ENCODE data around the gene NDUFV1.
A peak's percentile ranks its signal among the peaks of the same experiment; 100 is the strongest.
"Not testable (repeated sequence)": the region's sequence is repeated elsewhere in the genome, so short reads cannot be mapped to it uniquely, and the experiment has no call there.

NDUFV1 gene

DNA sequence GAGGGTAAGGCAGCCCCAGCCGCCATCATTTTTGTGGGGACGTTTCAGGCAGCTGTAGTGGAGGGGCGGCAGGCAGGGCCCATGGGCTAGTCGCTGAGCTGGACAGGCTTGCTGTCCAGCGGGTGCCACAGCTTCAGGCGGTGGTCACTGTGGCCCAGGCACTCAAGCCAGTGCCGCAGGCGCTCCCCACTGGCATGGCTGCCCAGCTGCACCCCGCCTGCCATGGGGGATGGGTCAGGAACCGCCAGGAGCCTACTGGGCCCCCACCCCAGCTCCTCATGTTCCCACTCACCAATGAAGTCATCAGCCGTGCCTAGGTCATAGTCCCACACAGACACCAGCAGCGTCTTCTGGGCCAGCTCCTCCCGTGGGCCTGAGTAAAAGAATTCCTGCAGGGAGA is 6.0 kb downstream of the NDUFV1 start:
- DNase-seq, result no peak

DNA sequence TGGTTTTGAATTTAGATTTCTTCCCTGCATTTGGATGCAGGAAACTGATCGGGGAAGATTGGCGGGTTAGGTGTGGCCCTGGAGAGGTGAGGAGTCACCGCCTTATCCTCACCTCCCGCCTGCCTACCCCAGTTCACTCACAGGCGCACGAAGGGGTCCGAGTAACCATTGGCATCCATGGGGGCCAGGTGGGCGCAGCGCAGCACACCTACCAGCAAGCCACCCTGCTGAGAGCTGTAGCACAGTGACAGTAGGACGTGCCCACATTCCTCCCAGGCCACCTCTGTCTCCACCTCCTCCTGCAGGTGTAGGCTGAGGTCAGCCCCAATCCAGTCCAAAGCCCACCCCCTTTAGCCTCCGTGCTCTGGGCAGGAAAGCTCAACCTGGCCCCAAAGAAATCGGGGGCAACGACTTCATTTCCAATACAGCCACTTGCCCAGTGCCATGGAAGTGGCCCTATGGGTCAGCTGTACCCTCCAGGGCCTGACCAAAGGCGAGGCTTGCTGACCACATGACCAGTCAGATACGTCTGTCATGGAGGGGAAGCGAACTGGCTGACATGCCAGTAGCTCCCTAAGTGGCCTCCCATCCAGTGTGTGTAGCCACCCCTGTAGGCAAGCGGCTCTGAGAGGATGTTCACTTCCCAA is 6.7 kb downstream of the NDUFV1 start:
- no peak for DNase-seq

DNA sequence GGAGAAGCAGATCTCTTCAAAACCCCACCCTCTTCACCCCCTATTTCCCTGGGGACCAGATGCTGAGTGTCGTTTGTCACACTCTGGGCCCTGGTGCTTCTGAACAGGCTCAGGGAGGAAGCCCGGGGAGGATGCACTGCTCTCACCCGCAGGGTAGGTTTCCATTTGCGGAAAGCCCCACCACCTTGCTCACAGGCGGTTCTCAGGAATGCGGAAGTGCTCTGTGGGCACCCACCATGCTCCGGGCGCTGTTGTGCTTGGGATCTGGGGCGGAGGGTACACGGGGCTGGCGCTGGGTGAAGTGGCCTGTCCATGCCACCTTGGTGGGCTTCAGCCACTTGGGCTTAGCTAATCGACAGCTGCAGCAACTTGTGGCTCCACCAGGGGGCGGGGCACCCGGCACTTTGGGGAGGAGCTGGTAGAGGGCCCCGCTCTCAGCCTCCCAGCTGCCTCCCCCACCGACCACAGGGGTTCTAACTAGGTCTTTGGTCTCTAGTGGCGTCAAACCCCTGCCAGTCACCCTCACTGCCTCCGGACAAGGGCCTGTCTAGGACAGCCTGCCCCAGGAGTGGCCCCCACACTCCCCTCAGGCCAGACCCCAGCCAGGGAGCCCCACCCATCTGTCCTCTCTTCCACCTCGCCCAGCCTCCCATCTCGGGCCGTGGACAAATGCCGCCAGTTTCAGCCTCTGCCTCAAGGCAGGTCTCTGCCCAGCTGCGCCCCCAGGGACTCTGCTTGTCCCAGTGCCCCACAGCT is 7.4 kb downstream of the NDUFV1 start:
- peak; percentile 31 for DNase-seq

DNA sequence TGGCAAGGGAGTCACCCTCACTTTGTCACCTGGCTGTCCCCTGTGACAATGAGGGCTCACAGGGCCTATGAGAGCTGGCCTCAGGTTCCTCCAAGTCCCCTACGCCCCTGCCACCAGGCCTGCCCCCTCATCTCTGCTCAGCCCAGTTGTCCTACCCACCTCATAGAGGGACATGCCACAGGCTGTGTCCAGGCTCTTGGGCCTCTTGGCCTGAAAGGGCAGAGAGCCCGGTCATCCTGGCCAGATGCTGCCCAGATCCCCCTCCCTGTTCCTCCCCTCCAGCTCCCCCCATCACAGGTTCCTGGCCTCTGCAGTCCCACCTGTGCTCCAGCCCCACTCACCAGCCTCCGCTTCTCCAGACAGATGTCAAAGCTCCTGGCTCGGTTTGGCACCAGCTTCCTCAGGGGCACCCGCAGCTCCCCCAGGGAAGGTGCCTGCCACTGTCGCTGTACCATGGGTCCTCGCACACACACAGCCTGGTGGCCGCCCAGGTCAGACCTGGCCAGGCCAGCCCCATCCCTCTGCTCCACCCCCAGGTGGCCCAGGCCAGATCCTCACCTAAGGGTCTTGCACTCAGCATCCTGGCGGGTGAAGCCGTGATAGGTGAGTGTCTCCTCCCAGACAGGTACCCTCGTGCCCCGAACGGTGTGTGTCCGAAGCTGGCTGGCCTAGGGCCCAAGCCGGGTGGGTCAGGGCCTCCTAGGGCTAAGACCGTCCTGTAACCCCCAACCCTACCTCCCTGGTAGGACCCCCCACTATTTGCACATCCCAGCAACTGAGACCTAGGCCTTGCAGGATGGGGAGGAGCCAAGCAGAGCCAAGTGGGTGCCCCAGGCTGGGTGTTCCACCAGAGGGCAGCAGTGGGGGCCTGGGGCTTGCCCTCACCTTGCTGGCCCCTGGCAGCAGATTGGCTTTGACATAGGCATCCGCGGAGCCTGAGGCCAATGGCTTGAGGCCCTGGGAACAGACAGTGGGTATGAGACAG is 8.3 kb downstream of the NDUFV1 start:
- peak; percentile 18 for DNase-seq

DNA sequence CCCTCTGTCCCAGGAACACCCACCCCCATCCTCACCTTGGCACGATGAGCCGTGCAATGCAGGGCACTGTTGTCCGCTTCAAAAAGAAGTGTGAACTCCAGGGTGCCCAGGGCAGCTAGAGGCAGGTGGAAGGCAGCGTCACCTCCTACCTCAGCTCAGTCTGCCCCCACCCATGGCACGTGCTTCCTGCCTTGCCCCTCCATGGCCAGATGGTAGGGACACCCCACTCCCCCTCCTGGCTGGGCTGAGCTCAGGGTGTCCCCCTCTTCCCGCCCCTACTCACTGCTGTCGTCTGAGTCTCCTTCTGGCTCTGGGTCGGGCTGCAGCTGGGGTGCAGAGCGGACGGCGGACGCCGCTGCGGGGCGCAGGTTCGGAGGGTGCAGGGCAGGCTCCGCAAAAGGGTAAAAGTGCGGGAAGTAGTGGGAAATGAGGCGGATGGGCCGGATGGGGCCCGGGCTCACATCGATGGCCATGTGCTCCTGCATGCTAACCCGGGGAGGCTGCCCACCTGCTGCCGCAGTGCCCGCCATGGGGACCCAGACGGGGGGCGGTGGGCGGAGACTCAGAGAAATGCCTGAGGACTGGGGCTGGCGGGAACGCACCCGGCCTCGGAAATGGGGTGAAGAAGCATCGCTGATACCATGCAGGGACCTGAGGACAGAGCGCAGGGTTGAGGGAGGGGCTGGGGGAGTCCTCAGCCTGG is 9.1 kb downstream of the NDUFV1 start:
- no peak for DNase-seq

DNA sequence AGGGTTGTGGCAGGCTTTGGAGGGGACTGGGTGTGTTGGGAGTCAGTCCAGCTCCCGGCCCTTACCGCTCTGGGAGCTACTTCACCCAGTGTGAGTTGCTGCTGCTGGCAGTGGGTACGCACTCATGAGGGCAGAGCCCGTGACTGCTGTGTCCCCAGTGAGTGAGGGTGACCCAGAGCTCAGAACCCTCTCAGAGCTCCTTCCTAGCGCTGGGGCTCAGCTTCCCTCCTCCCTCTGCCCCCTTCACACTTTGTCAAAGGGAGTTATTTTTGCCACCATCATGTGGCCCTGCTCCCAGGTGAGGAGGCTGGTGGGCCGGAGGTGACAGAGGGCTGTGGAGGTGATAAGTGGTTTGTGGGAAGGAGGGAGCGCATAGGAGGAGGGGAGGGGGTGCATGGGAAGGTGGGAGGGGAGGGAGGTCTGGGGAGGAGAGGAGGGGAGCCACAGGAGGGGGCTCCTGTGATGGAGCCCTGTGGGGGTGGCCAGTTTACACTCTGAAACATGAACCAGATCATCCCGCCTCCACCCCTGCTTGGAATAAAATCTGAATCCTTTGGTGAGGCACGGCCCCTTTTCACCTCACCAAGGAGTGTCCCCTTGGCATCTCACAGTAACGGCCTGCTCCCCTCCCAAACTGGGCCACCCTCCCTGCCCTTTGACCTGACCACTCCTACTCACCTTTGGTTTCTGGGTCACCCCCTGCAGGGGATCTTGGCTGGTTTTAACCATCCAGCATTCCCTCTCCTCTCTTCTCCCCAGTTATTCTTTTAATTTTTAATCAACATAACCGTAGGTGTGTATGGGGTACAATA is 9.9 kb downstream of the NDUFV1 start:
- DNase-seq, result no peak

DNA sequence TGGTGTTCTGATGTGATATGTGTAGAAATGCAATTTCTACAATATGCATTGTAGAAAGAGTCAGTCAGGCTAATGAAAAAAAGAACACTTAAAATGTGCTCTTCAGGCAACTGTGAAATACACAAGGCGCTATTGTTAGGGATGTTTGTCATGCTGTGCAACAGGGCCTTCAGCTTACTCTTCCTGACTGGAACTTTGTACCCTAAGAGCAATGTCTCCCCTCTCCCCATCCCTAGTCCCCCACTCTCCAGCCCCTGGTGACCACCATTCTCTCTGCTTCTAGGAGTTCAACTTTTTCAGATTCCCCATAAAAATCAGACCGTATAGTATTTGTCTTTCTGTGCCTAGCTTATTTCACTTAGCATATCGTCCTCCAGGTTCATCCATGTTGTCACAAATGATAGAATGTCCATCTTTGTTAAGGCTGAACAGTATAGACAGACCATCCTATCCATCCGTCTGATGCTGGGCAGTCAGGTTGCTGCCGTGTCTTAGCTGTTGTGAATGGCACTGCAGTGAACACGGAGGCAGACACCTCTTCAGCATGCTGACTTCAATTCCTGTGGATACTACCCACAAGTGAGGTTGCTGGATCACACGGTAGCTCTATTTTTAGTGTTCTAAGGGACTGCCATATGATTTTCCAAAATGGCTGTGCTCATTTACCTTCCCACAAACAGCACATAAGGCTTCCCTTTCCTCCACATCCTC is 10.7 kb downstream of the NDUFV1 start:
- DNase-seq, result no peak

DNA sequence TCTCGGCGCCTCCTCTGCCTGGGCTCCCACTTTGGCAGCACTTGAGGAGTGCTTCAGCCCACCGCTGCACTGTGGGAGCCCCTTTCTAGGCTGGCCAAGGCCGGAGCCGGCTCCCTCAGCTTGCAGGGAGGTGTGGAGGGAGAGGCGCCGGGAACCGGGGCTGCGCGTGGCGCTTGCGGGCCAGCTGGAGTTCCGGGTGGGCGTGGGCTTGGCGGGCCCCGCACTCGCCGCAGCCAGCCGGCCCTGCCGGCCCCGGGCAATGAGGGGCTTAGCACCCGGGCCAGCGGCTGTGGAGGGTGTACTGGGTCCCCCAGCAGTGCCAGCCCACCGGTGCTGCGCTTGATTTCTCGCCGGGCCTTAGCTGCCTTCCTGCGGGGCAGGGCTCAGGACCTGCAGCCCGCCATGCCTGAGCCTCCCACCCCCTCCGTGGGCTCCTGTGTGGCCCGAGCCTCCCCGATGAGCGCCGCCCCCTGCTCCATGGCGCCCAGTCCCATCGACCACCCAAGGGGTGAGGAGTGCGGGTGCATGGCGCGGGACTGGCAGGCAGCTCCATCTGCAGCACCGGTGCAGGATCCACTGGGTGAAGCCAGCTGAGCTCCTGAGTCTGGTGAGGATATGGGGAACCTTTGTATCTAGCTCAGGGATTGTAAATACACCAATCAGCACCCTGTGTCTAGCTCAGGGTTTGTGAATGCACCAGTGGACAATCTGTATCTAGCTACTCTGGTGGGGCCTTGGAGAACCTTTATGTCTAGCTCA is 12.3 kb downstream of the NDUFV1 start:
- not testable (repeated sequence) for DNase-seq

DNA sequence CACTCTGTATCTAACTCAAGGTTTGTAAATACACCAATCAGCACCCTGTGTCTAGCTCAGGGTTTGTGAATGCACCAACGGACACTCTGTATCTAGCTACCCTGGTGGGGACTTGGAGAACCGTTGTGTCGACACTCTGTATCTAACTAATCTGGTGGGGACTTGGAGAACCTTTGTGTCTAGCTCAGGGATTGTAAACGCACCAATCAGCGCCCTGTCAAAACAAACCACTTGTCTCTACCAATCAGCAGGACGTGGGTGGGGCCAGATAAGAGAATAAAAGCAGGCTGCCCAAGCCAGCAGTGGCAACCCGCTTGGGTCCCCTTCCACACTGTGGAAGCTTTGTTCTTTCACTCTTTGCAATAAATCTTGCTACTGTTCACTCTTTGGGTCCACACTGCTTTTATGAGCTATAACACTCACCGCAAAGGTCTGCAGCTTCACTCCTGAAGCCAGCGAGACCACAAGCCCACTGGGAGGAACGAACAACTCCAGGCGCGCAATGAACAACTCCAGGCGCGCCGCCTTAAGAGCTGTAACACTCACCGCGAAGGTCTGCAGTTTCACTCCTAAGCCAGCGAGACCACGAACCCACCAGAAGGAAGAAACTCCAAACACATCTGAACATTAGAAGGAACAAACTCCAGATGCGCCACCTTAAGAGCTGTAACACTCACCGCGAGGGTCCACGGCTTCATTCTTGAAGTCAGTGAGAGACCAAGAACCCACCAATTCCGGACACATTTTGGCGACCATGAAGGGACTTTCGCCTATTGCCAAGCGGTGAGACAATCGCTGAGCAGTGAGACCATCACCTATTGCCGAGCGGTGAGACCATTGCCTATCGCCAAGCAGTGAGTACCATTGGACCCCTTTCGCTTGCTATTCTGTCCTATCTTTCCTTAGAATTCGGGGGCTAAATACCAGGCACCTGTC is 13.2 kb downstream of the NDUFV1 start:
- DNase-seq, result not testable (repeated sequence)

DNA sequence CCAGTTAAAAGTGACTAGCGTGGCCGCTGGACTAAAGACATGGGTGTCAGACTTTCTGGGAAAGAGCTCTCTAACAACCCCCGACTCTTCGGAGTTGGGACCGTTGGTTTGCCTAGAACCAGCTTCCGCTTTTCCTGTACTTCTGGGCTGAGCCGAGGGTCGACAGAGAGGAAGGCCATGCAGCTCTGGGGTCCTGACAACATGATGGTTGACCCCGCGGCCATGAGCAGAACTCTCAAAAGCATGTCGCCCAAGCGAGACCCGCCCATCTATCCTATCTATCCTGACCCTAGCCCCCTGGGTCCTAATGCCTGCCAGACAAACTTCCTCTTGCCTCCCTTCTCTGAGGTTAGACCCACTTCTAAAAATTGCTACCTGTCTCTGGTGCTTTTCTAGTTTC is 13.9 kb downstream of the NDUFV1 start:
- not testable (repeated sequence) for DNase-seq

DNA sequence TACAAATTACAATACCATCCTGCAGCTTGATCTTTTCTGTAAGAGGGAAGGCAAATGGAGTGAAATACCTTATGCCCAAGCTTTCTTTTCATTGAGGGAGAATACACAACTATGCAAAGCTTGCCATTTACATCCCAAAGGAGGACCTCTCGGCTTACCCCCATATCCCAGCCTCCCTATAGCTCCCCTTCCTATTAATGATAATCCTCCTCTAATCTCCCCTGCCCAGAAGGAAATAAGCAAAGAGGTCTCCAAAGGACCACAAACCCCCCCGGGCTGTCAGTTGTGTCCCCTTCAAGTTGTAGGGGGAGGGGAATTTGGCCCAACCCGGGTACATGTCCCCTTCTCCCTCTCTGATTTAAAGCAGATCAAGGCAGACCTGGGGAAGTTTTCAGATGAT is 15.2 kb downstream of the NDUFV1 start:
- DNase-seq, result not testable (repeated sequence)

DNA sequence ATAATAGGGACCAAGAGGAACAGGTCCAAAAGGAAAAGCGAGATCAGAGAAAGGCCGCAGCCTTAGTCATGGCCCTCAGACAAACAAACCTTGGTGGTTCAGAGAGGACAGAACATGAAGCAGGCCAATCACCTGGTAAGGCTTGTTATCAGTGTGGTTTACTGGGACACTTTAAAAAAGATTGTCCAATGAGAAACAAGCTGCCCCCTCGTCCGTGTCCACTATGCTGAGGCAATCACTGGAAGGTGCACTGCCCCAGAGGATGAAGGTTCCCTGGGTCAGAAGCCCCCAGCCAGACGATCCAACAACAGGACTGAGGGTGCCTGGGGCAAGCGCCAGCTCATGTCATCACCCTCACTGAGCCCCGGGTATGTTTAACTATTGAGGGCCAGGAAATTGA is 16.2 kb downstream of the NDUFV1 start:
- DNase-seq, result not testable (repeated sequence)

DNA sequence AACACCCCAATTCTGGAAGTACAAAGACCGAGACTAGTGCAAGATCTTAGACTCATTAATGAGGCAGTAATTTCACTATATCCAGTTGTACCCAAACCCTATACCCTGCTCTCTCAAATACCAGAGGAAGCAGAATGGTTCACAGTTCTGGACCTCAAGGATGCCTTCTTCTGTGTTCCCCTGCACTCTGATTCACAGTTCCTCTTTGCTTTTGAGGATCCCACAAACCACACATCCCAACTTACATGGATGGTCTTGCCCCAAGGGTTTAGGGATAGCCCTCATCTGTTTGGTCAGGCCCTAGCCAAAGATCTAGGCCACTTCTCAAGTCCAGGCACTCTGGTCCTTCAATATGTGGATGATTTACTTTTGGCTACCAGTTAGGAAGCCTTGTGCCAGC is 17.1 kb downstream of the NDUFV1 start:
- DNase-seq, result not testable (repeated sequence)

DNA sequence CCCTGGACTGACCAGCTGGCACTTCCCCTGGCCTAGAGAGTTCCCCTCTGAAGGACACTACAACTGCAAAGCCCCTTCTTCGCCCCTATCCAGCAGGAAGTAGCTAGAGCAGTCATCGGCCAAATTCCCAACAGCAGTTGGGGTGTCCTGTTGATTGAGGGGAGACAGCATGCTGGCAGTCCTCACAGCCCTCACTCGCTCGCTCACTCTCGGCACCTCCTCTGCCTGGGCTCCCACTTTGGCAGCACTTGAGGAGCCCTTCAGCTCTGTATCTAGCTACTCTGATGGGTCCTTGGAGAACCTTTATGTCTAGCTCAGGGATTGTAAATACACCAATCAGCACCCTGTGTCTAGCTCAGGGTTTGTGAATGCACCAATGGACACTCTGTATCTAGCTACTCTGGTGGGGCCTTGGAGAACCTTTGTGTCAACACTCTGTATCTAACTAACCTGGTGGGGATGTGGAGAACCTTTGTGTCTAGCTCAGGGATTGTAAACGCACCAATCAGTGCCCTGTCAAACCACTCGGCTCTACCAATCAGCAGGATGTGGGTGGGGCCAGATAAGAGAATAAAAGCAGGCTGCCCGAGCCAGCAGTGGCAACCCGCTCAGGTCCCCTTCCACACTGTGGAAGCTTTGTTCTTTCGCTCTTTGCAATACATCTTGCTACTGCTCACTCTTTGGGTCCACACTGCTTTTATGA is 19.5 kb downstream of the NDUFV1 start:
- not testable (repeated sequence) for DNase-seq

DNA sequence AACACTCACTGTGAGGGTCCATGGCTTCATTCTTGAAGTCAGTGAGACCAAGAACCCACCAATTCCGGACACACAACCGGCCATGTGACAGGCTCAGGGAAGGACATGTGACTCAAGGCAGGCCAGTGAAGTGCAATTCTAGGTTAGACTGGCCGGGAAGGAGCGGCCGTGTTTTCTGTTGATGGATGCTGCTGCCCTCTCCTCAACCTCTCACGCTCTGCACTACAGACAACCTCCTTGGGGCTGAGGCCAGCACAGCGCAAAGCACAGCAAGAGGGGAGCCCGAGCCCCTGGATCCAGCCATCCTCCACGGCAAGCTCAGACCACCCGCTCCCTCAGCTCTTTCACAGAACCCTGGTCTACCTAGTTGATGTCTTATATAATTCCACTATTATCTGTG is 20.2 kb downstream of the NDUFV1 start:
- no peak for DNase-seq

DNA sequence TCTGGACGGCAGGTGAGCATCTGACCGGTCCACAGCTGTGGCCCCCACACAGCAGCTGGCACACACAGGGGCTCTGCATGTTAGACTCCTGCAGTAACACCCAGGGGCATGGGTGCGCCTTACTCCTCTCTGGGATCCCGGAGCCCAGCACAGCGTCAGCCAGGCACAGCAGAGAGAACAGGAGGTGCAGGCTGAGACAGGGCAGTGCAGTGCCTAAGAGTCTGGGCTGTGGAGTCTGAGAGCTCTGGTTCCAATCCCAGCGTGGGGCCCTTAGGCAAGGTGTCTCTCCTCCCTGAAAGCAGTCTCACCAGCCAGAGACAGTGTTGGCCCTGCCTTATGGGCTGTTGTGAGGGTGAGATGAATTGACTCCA is 20.7 kb downstream of the NDUFV1 start:
- DNase-seq, result no peak

DNA sequence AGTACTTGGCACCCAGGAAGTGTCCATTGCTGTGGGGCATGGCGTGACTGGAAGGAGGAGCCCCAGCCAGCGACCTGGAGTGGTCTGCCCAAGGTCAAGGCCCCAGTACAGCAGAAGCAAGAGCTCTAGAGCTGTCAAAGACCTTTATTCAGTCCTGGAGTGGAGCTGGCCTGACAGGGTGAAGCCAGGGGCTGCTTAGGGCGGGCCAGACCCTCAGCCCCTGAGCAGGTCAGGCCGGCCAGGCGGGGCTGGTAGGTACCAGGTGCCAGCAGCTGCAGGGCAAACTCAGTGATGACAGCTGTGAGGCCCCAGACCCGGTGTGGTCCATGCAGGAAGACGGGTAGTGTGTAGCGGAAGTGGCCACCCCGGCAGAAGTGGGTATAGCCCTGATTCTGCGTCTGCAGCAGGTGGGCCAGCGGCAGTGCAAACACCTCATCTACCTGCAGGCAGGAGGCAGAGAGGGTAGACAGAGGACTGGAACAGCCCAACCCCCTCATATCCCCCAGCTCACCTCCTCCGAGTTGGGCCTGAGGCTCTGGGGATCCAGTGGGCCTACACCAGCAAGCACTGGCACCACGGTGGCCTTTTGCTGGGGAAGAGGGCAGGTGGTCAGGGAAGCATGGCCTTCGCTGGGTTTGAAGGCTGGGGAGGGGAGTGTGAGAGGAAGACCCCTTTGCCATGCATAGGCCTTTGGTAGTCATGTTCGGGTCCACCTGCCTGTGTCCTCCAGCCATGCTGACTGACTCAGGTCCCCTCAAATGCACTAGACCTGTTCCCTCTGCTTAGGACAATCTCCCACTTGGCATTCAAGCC is 21.3 kb downstream of the NDUFV1 start:
- DNase-seq, result no peak
